ENCODE data around the gene AMPD3. TPM values are rescaled to one million over a fixed set of nuclear protein-coding genes. Genes with fewer than 3 reads are reported as not detected.

Gene AMPD3
- total RNA-seq, 2 donors from 2014 or later: 20.0 to 22.1 TPM

GRCh38 chr11:10473371-10473770 lies 18.3 kb downstream of the AMPD3 start:
- H3K9me3 ChIP-seq: no peaks in the 10 kb centered on the region
- DNase-seq (ENCODE audit: low spot score): no peak
- H3K4me3 ChIP-seq: no peak overlapping the region
- intact Hi-C loops (cut with DNase I): no loop called here
- H3K27me3 ChIP-seq (replicated peaks; ENCODE audit: insufficient read depth): no peaks in the 10 kb centered on the region
- no peaks in the 10 kb centered on the region for H3K36me3 ChIP-seq
- 90% methylated on average over 4 of the region's 4 CpGs for whole genome bisulfite sequencing
- TF ChIP-seq, protein P1, sequence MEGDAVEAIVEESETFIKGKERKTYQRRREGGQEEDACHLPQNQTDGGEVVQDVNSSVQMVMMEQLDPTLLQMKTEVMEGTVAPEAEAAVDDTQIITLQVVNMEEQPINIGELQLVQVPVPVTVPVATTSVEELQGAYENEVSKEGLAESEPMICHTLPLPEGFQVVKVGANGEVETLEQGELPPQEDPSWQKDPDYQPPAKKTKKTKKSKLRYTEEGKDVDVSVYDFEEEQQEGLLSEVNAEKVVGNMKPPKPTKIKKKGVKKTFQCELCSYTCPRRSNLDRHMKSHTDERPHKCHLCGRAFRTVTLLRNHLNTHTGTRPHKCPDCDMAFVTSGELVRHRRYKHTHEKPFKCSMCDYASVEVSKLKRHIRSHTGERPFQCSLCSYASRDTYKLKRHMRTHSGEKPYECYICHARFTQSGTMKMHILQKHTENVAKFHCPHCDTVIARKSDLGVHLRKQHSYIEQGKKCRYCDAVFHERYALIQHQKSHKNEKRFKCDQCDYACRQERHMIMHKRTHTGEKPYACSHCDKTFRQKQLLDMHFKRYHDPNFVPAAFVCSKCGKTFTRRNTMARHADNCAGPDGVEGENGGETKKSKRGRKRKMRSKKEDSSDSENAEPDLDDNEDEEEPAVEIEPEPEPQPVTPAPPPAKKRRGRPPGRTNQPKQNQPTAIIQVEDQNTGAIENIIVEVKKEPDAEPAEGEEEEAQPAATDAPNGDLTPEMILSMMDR (IDR thresholded peaks at IDR 0.05): no peak
- no peak for TF ChIP-seq POLR2A (IDR thresholded peaks at IDR 0.05)
- no peaks in the 10 kb centered on the region for H3K4me1 ChIP-seq (replicated peaks)
- no peak overlapping the region for H3K27ac ChIP-seq

DNA sequence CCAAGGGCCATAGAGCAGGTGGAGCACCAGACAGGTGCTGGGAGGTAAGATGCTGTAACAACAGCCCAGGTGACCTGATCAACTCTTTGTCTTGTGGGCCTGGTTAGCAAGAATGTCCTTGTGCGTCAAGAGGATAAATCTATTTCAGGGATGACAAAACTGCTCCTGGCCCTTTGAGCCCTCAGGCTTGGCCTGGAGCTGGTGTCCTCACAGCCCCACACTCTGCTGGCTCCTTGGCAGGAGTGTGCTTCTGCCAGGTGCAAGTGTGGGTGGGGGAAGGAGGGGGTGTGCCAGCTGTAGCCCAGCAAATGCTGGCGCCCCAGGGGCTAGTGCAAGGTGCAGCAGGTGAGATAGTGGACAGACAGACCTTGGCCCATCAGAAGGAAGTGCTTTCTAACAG lies 19.5 kb downstream of the AMPD3 start:
- Histone ChIP-seq H3K4me3 (no peak overlapping the region), H3K4me1 (replicated peaks) (no peaks in the 10 kb centered on the region), H3K36me3 (no peaks in the 10 kb centered on the region), H3K27me3 (replicated peaks; ENCODE audit: insufficient read depth) (no peaks in the 10 kb centered on the region), H3K9me3 (no peaks in the 10 kb centered on the region), H3K27ac (no peak overlapping the region)
- no peak for DNase-seq (ENCODE audit: low spot score)
- 92% methylated on average over 2 of the region's 2 CpGs for WGBS
- intact Hi-C loops (cut with DNase I): no loop called here
- no peak for TF ChIP-seq POLR2AphosphoS5 (IDR thresholded peaks at IDR 0.05)
- TF ChIP-seq, protein P1 (IDR thresholded peaks at IDR 0.05): no peak
- TF ChIP-seq POLR2A (IDR thresholded peaks at IDR 0.05): no peak

GRCh38 chr11:10476342-10476741 lies 21.3 kb downstream of the AMPD3 start:
- TF ChIP-seq POLR2A (IDR thresholded peaks at IDR 0.05): no peak
- TF ChIP-seq POLR2AphosphoS5 (IDR thresholded peaks at IDR 0.05): no peak
- TF ChIP-seq, protein P1 (IDR thresholded peaks at IDR 0.05): no peak
- WGBS: 94% methylated on average over 1 of the region's 1 CpG
- H3K36me3 ChIP-seq: no peaks in the 10 kb centered on the region
- intact Hi-C loops (cut with DNase I): no loop called here
- no peaks in the 10 kb centered on the region for H3K4me1 ChIP-seq (replicated peaks)
- no peak overlapping the region for H3K27ac ChIP-seq
- no peaks in the 10 kb centered on the region for H3K9me3 ChIP-seq
- DNase-seq (ENCODE audit: low spot score): no peak
- no peaks in the 10 kb centered on the region for H3K27me3 ChIP-seq (replicated peaks; ENCODE audit: insufficient read depth)
- H3K4me3 ChIP-seq: no peak overlapping the region

DNA sequence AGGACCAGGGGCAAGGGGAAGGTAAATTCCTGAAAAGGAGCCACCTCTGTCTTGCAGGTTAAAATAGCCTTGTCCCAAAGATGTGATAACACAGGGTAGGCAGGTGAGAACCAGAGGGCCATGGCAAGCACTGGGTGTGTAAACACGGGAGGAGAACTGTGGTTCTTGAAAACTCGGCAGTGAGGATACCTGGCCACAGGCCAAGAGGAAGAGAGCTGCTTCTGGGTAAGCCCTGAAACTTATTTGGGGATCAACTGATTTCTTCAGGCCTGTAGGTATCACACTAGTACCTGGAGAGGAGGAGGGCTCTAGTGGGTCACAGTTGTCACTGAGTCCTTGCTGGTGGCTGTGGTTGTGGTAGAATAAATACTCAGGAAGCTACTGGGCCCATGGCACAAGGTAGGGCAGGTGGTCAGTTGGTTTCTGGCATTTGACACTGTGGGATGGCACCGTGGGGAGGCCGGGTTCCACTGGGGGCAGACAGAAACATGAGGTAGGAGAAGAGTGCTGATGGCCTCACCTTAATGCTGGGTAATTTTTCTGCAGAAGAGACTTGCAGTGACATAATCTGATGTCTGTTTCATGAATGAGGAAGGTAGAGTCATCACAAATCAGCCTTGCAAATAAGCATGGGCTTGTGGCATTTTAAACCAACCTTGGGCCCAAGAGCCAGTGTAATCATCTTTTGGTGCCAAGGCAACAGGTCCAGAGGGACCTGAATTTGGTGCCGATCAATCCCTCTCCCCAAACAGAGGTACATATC lies 22.0 kb downstream of the AMPD3 start:
- TF ChIP-seq, protein P1 (IDR thresholded peaks at IDR 0.05): no peak
- TF ChIP-seq POLR2AphosphoS5 (IDR thresholded peaks at IDR 0.05): no peak
- TF ChIP-seq POLR2A (IDR thresholded peaks at IDR 0.05): no peak
- 74% methylated on average over 5 of the region's 5 CpGs for WGBS
- intact Hi-C loops (cut with DNase I): no loop called here
- Histone ChIP-seq H3K36me3 (no peaks in the 10 kb centered on the region), H3K4me3 (no peak overlapping the region), H3K4me1 (replicated peaks) (no peaks in the 10 kb centered on the region), H3K9me3 (no peaks in the 10 kb centered on the region), H3K27ac (no peak overlapping the region), H3K27me3 (replicated peaks; ENCODE audit: insufficient read depth) (no peaks in the 10 kb centered on the region)
- DNase-seq (ENCODE audit: low spot score): no peak

GRCh38 chr11:10477690-10478046 lies 22.6 kb downstream of the AMPD3 start:
- WGBS: 95% methylated on average over 8 of the region's 8 CpGs
- Histone ChIP-seq H3K27ac (no peak overlapping the region), H3K36me3 (no peaks in the 10 kb centered on the region), H3K4me3 (no peak overlapping the region), H3K9me3 (no peaks in the 10 kb centered on the region), H3K27me3 (replicated peaks; ENCODE audit: insufficient read depth) (no peaks in the 10 kb centered on the region), H3K4me1 (replicated peaks) (no peaks in the 10 kb centered on the region)
- DNase-seq (ENCODE audit: low spot score): no peak
- TF ChIP-seq POLR2A (IDR thresholded peaks at IDR 0.05): no peak
- TF ChIP-seq POLR2AphosphoS5 (IDR thresholded peaks at IDR 0.05): no peak
- TF ChIP-seq, protein P1 (IDR thresholded peaks at IDR 0.05): no peak
- intact Hi-C loops (cut with DNase I): no loop called here
